Keratinocyte (primary cell): ENCODE measurements around the gene EIF3L. TPM values are rescaled to one million over a fixed set of nuclear protein-coding genes. Genes with fewer than 3 reads are reported as not detected.

Source experiments
- DNase-seq: peaks from one replicate; pipeline ENCODE4 v3.0.0-alpha.2; 2011; ENCODE audit warnings: low read depth, missing footprints, low spot score
- FAIRE-seq: peaks from 2 replicates; lab custom pipeline; 2011; peaks lifted over from hg19 to GRCh38; lab: Jason Lieb, UNC
- H2AFZ ChIP-seq: 2 replicates; pipeline ENCODE4 v1.6.0; 2012; ENCODE audit warnings: low read length, control low read depth, inconsistent platforms; ENCODE audit not compliant: control insufficient read depth
- H3K27ac ChIP-seq: 2 replicates; pipeline ENCODE4 v1.5.1; 2011; ENCODE audit warnings: low read length; ENCODE audit not compliant: control insufficient read depth, insufficient read depth
- H3K27me3 ChIP-seq: 3 replicates; pipeline ENCODE4 v1.6.0; 2011; ENCODE audit warnings: low read length; ENCODE audit not compliant: control insufficient read depth, insufficient read depth; ENCODE audit errors: extremely low read depth
- H3K36me3 ChIP-seq, 2 experiments: 2 replicates in 1 of 2; 3 replicates in 1 of 2; pipeline ENCODE4 v1.5.1; 2011; ENCODE audit warnings: low read length in 2 of 2, mild to moderate bottlenecking in 1 of 2; ENCODE audit not compliant: control insufficient read depth in 2 of 2, insufficient read depth in 2 of 2; ENCODE audit errors: extremely low read depth in 1 of 2
- H3K4me1 ChIP-seq: 3 replicates; pipeline ENCODE4 v1.5.1; 2011; ENCODE audit warnings: low read length; ENCODE audit not compliant: control insufficient read depth, insufficient read depth; ENCODE audit errors: extremely low read depth
- H3K4me2 ChIP-seq: 3 replicates; pipeline ENCODE4 v1.6.0; 2011; ENCODE audit warnings: low read depth, low read length; ENCODE audit not compliant: control insufficient read depth, insufficient read depth; ENCODE audit errors: extremely low read depth
- H3K4me3 ChIP-seq, 3 experiments: fragments of 200-600 bp in 1 of 3; sonication (generic) in 1 of 3; 2 replicates in 2 of 3; 3 replicates in 1 of 3; pipeline ENCODE4 v1.5.1; 2011 to 2016; ENCODE audit warnings: low read length in 3 of 3, mild to moderate bottlenecking in 3 of 3, control low read depth in 2 of 3, inconsistent platforms in 1 of 3, low read depth in 1 of 3, mixed read lengths in 1 of 3, mixed run types in 1 of 3, moderate library complexity in 1 of 3; ENCODE audit not compliant: control insufficient read depth in 2 of 3, insufficient read depth in 2 of 3; ENCODE audit errors: extremely low read depth in 1 of 3
- H3K79me2 ChIP-seq: 2 replicates; pipeline ENCODE4 v1.6.0; 2012; ENCODE audit warnings: low read length; ENCODE audit not compliant: control insufficient read depth, insufficient read depth
- H3K9ac ChIP-seq: 3 replicates; pipeline ENCODE4 v1.6.0; 2011; ENCODE audit warnings: low read length; ENCODE audit not compliant: control insufficient read depth, insufficient read depth; ENCODE audit errors: extremely low read depth
- H3K9me1 ChIP-seq: 3 replicates; pipeline ENCODE4 v1.6.0; 2011; ENCODE audit warnings: low read length; ENCODE audit not compliant: control insufficient read depth, insufficient read depth; ENCODE audit errors: extremely low read depth
- H3K9me3 ChIP-seq: 2 replicates; pipeline ENCODE4 v1.5.1; 2012; ENCODE audit warnings: low read depth, low read length; ENCODE audit not compliant: control insufficient read depth
- H4K20me1 ChIP-seq: 3 replicates; pipeline ENCODE4 v1.6.0; 2011; ENCODE audit warnings: low read length; ENCODE audit not compliant: control insufficient read depth, insufficient read depth; ENCODE audit errors: extremely low read depth
- EZH2 ChIP-seq: IDR thresholded peaks from one replicate; pipeline ENCODE4 v1.6.1; 2012; ENCODE audit warnings: inconsistent platforms, mild to moderate bottlenecking, low read length, moderate library complexity
- dilution Hi-C: fragments of 300-500 bp; cut with MboI; formaldehyde crosslinking; loops from one replicate; pipeline ENCODE4 v1.7.0; 2020; ENCODE audit warnings: low sequenced_read_pairs; ENCODE audit not compliant: extremely low pct_ligation_motif_present
- polyA plus RNA-seq, 5 experiments: library from polyadenylated mRNA; depleted of rRNA in 3 of 5; stranded (reverse) in 3 of 5; stranded (forward) in 1 of 5; unstranded in 1 of 5; fragments of >200 nt; gene quantifications; 1 replicate in 1 of 5; 2 replicates in 3 of 5; 3 replicates in 1 of 5; pipeline versions ENCODE4 v1.2.1 to v1.2.3, GENCODE V29; 2011 to 2012; ENCODE audit warnings: missing spikeins in 2 of 5, low read depth in 1 of 5, low replicate concordance in 1 of 5
- TF ChIP-seq, protein P1 (sequence below), 3 experiments: IDR thresholded peaks in 1 of 3; conservative IDR thresholded peaks in 1 of 3; optimal IDR thresholded peaks in 1 of 3; 2 replicates in 2 of 3; 3 replicates in 1 of 3; pipeline versions ENCODE3 to v1.5.1; 2011; ENCODE audit warnings: low read length in 3 of 3, mild to moderate bottlenecking in 3 of 3, moderate library complexity in 2 of 3, control low read depth in 1 of 3, inconsistent platforms in 1 of 3; ENCODE audit not compliant: insufficient read depth in 2 of 3; ENCODE audit errors: extremely low read depth in 1 of 3

EIF3L gene
- polyA plus RNA-seq, 1 donor (not counting 4 experiments of a cell fraction or from before 2014, with no cell fraction given) = 639 TPM

DNA sequence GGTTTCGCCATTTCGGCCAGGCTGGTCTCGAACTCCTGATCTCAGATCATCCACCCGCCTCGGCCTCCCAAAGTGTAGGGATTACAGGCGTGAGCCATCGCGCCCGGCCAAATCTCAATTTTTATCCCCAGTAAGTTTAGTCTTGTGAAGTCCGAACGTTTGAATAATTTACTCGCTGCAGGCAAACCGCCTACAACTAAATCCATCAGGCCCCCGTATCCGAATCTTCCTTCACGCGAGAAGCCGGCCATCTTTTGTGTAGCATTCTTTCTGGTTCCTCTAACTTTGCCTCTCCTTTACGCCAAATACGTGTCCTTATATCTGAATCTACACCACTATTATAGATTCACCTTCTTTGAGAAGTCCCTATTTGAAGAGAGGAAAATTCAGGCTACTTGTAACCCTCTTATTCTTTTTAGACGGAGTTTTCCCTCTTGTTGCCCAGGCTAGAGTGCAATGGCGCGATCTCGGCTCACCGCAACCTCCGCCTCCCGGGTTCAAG lies 581 bp upstream of the EIF3L start:
- H3K9me1 ChIP-seq = no peaks in the 10 kb centered on the region
- peaks cover 12% of the 10 kb centered on the region for H3K4me1 ChIP-seq
- no peak for DNase-seq
- peaks cover 52% of the 10 kb centered on the region for H3K79me2 ChIP-seq
- H3K4me2 ChIP-seq = peak overlapping the region; percentile 76
- H3K9me3 ChIP-seq = no peaks in the 10 kb centered on the region
- H4K20me1 ChIP-seq = peaks cover 4% of the 10 kb centered on the region
- H2AFZ ChIP-seq = peak overlapping the region; percentile 70
- H3K36me3 ChIP-seq = peaks cover 13 to 24% of the 10 kb centered on the region in 2 experiments
- H3K27me3 ChIP-seq = no peaks in the 10 kb centered on the region
- dilution Hi-C loops = no loop called here
- no peak for TF ChIP-seq EZH2
- TF ChIP-seq, protein P1, sequence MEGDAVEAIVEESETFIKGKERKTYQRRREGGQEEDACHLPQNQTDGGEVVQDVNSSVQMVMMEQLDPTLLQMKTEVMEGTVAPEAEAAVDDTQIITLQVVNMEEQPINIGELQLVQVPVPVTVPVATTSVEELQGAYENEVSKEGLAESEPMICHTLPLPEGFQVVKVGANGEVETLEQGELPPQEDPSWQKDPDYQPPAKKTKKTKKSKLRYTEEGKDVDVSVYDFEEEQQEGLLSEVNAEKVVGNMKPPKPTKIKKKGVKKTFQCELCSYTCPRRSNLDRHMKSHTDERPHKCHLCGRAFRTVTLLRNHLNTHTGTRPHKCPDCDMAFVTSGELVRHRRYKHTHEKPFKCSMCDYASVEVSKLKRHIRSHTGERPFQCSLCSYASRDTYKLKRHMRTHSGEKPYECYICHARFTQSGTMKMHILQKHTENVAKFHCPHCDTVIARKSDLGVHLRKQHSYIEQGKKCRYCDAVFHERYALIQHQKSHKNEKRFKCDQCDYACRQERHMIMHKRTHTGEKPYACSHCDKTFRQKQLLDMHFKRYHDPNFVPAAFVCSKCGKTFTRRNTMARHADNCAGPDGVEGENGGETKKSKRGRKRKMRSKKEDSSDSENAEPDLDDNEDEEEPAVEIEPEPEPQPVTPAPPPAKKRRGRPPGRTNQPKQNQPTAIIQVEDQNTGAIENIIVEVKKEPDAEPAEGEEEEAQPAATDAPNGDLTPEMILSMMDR (optimal IDR thresholded peaks at IDR 0.05 in 1 of 3, IDR thresholded peaks at IDR 0.05 in 1 of 3, conservative IDR thresholded peaks at IDR 0.05 in 1 of 3; ENCODE audit: extremely low read depth in 1 of 3, insufficient read depth in 2 of 3, low read length in 3 of 3) = no peak
- H3K27ac ChIP-seq = peak overlapping the region; percentile 91
- H3K4me3 ChIP-seq = peak overlapping the region; percentile 70 to 85 (median 80)
- no peak for FAIRE-seq
- peak overlapping the region; percentile 83 for H3K9ac ChIP-seq

DNA sequence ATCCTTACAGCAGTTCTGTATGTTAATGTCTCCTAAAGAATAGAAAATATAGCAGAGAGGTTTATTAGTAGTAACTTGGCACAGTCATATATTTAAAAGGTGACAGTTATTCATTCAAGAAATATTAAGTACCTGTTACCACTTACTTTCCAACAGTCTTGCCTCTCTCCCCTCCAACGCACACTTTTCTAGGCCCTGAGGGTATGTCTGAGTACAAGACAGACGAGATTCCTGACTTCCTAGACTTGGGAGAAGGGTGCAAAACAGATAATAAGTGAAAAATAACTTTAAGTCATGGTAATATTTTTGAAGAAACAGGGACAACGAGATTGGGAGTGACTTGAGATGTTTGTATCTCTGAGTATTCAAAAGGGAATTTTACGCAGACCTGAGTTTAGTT lies 1.6 kb downstream of the EIF3L start:
- no peak for DNase-seq
- peaks cover 25 to 37% of the 10 kb centered on the region in 2 experiments for H3K36me3 ChIP-seq
- peak overlapping the region; percentile 69 for H3K4me2 ChIP-seq
- H3K27ac ChIP-seq = no peak overlapping the region
- no peaks in the 10 kb centered on the region for H3K9me1 ChIP-seq
- TF ChIP-seq, protein P1 (optimal IDR thresholded peaks at IDR 0.05 in 1 of 3, IDR thresholded peaks at IDR 0.05 in 1 of 3, conservative IDR thresholded peaks at IDR 0.05 in 1 of 3; ENCODE audit: extremely low read depth in 1 of 3, insufficient read depth in 2 of 3, low read length in 3 of 3) = no peak
- no peak for TF ChIP-seq EZH2
- no peak overlapping the region for H2AFZ ChIP-seq
- no peak overlapping the region for H3K4me3 ChIP-seq
- H3K27me3 ChIP-seq = no peaks in the 10 kb centered on the region
- no peaks in the 10 kb centered on the region for H3K9me3 ChIP-seq
- peaks cover 17% of the 10 kb centered on the region for H3K4me1 ChIP-seq
- H3K9ac ChIP-seq = peak overlapping the region; percentile 6
- H4K20me1 ChIP-seq = peaks cover 4% of the 10 kb centered on the region
- dilution Hi-C loops = no loop called here
- FAIRE-seq = no peak
- H3K79me2 ChIP-seq = peaks cover 72% of the 10 kb centered on the region
